ENCODE measurements around the gene PCDH8. TPM values are rescaled to one million over a fixed set of nuclear protein-coding genes. Genes with fewer than 3 reads are reported as not detected.
A peak's percentile ranks its signal among the peaks of the same experiment; 100 is the strongest.

The PCDH8 gene
- polyA plus RNA-seq, 1 of the 3 experiments (the other 2 are of a cell fraction) = not detected

DNA sequence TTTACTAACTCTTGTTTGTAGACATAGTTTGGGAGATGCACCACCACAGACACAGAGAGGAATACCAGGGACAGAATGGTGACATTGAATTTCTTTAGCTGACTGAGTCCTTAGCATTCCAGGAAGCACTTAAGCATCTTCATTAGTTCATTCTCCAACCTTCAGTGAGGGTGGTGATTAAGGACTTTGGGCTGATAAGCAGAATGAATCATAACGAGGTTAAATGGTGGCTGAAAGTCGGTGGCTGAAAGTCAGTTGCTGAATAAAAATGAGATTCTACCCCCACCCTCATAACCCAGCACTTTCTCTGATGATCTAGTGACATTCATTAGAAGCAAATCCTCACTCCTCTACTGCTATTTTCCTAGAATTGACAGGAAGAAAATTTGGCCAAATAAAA lies 10.6 kb downstream of the PCDH8 start (continued):
- TF ChIP-seq SIN3A (IDR thresholded peaks at IDR 0.05; ENCODE audit: borderline replicate concordance, low read depth, low read length) (no peak), REST (IDR thresholded peaks at IDR 0.05; ENCODE audit: low read depth, low read length) (no peak), JUND (IDR thresholded peaks at IDR 0.05) (no peak), TAF1 (IDR thresholded peaks at IDR 0.05; ENCODE audit: borderline replicate concordance, low read depth, low read length) (no peak), RAD21 (IDR thresholded peaks at IDR 0.05; ENCODE audit: low read length) (no peak), NRF1 (IDR thresholded peaks at IDR 0.05; ENCODE audit: low read depth, low read length) (no peak)

DNA sequence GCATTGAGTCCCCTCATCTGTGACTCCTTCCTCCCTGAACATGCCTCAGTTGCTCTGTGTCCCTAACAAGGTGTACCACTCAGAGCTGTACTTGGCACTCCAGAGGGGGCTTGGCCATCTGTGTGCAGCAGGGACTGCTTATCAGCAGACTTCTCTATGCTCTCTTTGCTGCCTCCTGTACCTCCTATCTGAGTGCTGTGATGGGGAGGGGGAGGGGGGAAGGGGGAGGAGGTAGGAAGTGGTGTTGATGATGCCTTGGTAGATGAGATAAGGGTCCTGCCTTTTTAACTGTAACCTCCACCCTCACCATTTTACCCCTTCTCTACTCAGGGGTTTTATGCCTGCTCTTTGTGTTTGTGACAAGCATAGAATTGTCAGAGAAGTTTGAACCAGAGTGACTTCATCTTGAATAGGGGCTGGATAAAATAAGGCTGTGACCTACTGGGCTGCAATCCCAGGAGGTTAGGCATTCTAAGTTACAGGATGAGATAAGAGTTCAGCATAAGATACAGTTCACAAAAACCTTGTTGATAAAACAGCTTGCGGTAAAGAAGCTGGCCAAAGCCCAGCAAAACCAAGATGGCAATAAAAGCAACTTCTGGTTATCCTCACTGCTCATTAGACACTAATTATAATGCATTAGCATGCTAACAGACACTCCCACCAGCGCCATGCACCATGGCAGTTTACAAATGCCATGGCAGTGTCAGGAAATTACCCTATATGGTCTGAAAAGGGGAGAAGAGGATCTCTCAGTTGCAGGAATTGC lies 13.2 kb downstream of the PCDH8 start:
- Histone ChIP-seq H3F3A (replicated peaks; ENCODE audit: insufficient read depth) (peaks cover 3% of the 10 kb centered on the region), H4K20me1 (ENCODE audit: insufficient read depth) (no peaks in the 10 kb centered on the region), H3K4me3 (ENCODE audit: low read depth in 2 of 2, low read length in 1 of 2) (no peak overlapping the region), H3K27ac (ENCODE audit: low read depth in 2 of 2, low read length in 1 of 2) (no peak overlapping the region), H2AFZ (ENCODE audit: low read depth) (no peak overlapping the region), H3K79me2 (ENCODE audit: insufficient read depth) (no peaks in the 10 kb centered on the region), H3K9ac (no peak overlapping the region), H3K27me3 (ENCODE audit: insufficient read depth) (no peaks in the 10 kb centered on the region), H3K4me2 (no peak overlapping the region), H3K36me3 (replicated peaks in 1 of 2; ENCODE audit: control insufficient read depth in 1 of 2, insufficient read depth in 2 of 2, low read length in 1 of 2) (no peaks in the 10 kb centered on the region), H3K4me1 (ENCODE audit: control insufficient read depth in 1 of 2, insufficient read depth in 2 of 2, low read depth in 1 of 2, low read length in 1 of 2) (peaks cover 6 to 8% of the 10 kb centered on the region in 2 experiments; a peak in 1 of 4 replicates), H3K9me2 (no peaks in the 10 kb centered on the region), H3K9me3 (no peaks in the 10 kb centered on the region)
- WGBS (ENCODE audit: low lambda C conversion rate) = 7% methylated on average over 2 of the region's 2 CpGs
- ChIA-PET CTCF (interaction anchor here (0.9 to 3.2 kb wide), 4 partner anchors 11 to 370 kb away, joined by 3 to 20 read pairs (median 10); no protein-coding TSS in a partner anchor), POLR2A (no interaction called here)
- TF ChIP-seq, protein P1, sequence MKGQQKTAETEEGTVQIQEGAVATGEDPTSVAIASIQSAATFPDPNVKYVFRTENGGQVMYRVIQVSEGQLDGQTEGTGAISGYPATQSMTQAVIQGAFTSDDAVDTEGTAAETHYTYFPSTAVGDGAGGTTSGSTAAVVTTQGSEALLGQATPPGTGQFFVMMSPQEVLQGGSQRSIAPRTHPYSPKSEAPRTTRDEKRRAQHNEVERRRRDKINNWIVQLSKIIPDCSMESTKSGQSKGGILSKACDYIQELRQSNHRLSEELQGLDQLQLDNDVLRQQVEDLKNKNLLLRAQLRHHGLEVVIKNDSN (IDR thresholded peaks at IDR 0.05; ENCODE audit: borderline replicate concordance, low read depth) = no peak
- peak in 1 of 2 experiments; percentile 25; a peak in 1 of 4 replicates for TF ChIP-seq EP300 (IDR thresholded peaks at IDR 0.05; ENCODE audit: borderline replicate concordance in 1 of 2, low read depth in 1 of 2, low read length in 1 of 2)
- peak; percentile 54 for DNase-seq

DNA sequence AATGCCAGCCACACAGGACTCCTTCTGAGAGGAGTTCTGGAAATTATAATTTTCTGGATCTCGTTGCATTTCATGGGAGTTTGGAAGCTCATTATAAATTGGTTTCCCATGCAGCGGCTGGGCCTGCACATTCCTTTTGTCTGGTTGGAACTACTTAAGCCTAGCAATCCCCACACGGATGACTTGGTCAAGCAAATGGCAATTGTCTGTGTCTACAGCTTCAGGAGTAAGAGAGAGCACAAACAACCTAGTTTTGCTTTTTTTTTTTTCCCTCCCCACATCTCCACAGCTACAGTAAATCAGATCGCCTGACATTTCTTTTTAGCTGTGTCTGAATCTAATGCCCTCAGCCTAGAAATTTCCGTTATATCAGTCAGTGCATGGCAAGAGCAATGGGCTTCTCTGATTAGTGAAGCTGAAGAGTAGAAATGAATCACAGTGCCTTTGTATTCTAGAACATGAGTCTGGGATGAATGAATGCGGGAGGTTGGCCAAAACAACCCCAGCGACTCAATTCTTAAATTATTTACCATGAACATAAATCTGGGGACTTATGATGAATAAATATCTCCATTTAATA lies 15.1 kb downstream of the PCDH8 start:
- TF ChIP-seq, protein P1 (IDR thresholded peaks at IDR 0.05; ENCODE audit: borderline replicate concordance, low read depth) = no peak
- TF ChIP-seq EP300 (IDR thresholded peaks at IDR 0.05; ENCODE audit: borderline replicate concordance in 1 of 2, low read depth in 1 of 2, low read length in 1 of 2) = no peak
- no peak for TF ChIP-seq RCOR1 (IDR thresholded peaks at IDR 0.05; ENCODE audit: low read length)
- TF ChIP-seq JUND (IDR thresholded peaks at IDR 0.05) = no peak
- no peak for TF ChIP-seq PBX3 (IDR thresholded peaks at IDR 0.05)
- TF ChIP-seq TEAD4 (IDR thresholded peaks at IDR 0.05; ENCODE audit: borderline replicate concordance, insufficient read depth) = no peak
- DNase-seq = no peak
- Histone ChIP-seq H3K9ac (no peak overlapping the region), H4K20me1 (ENCODE audit: insufficient read depth) (no peaks in the 10 kb centered on the region), H3K4me3 (ENCODE audit: low read depth in 2 of 2, low read length in 1 of 2) (no peak overlapping the region), H3K4me2 (no peak overlapping the region), H3K79me2 (ENCODE audit: insufficient read depth) (no peaks in the 10 kb centered on the region), H3K4me1 (ENCODE audit: control insufficient read depth in 1 of 2, insufficient read depth in 2 of 2, low read depth in 1 of 2, low read length in 1 of 2) (peaks cover 6 to 9% of the 10 kb centered on the region in 2 experiments; a peak in 2 of 4 replicates), H2AFZ (ENCODE audit: low read depth) (no peak overlapping the region), H3K27ac (ENCODE audit: low read depth in 2 of 2, low read length in 1 of 2) (no peak overlapping the region), H3F3A (replicated peaks; ENCODE audit: insufficient read depth) (peaks cover 3% of the 10 kb centered on the region), H3K27me3 (ENCODE audit: insufficient read depth) (no peaks in the 10 kb centered on the region), H3K9me2 (no peaks in the 10 kb centered on the region), H3K36me3 (replicated peaks in 1 of 2; ENCODE audit: control insufficient read depth in 1 of 2, insufficient read depth in 2 of 2, low read length in 1 of 2) (no peaks in the 10 kb centered on the region), H3K9me3 (no peaks in the 10 kb centered on the region)
- ChIA-PET POLR2A (no interaction called here), CTCF (interaction anchor here (0.8 to 3.2 kb wide), 4 partner anchors 9 to 168 kb away, joined by 3 to 20 read pairs (median 11); no protein-coding TSS in a partner anchor)
- 47% methylated on average over 7 of the region's 7 CpGs for WGBS (ENCODE audit: low lambda C conversion rate)

Data from SK-N-SH (cell line).